Urothelium cell line (cell line): Measurements from ENCODE around the gene ZNF333.
A peak's percentile ranks its signal among the peaks of the same experiment; 100 is the strongest.
"Not testable (repeated sequence)": the region's sequence is repeated elsewhere in the genome, so short reads cannot be mapped to it uniquely, and the experiment has no call there.

Experiments used
- DNase-seq: peaks from one replicate; pipeline ENCODE4 v3.0.0; 2011; ENCODE audit warnings: low spot score, mixed read lengths
- FAIRE-seq: peaks from 2 replicates; lab custom pipeline; 2011; peaks lifted over from hg19 to GRCh38; lab: Jason Lieb, UNC

The ZNF333 gene

DNA sequence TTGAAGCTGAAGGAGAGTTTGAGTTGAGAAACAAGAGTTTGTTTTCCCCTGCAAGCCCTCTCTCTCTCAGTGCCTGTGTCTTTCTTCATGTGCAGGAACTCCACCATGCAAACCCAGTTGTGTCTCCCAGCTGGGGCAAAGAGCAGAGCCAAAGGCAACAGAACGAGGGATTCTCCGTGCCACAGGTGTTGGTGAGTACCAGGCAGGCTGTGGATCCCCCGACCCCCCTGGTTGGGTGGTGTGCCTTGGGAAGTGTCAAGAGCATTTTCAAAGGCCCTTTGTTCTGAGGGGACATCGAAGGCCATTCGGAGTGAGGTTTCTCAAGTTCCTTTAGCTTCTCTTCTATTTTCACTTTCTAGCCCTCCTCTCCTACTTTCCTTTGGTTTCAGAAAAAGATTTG is 5.6 kb downstream of the ZNF333 start:
- no peak for FAIRE-seq

GRCh38 chr19:14699641-14700040 is 9.8 kb downstream of the ZNF333 start:
- DNase-seq (no peak), FAIRE-seq (no peak)

More for the DNA sequence above, 5.6 kb downstream of the ZNF333 start:
- DNase-seq: no peak

- FAIRE-seq: no peak
- DNase-seq: no peak
These were observed 11.0 kb downstream of the ZNF333 start for GRCh38 chr19:14700711-14701375.

DNA sequence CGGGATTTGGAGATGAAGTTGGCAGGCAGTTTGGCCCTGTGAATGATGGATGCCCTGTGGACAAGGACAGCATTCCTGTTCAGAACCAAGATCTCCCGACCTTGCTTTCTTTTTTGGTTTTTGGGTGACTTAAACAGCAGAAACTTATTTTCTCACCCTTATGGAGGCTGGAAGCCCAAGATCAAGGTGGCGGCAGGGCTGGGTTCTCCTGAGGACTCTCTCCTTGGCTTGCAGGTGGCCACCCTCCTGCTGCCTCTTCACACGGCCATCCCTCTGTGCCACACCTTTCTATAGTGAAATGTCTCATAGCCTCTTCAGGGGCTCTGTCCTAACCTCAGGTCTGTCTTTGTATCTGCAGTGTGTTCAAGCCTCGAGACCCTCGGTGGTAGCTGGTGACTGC is 14.0 kb downstream of the ZNF333 start:
- FAIRE-seq (no peak), DNase-seq (no peak)

GRCh38 chr19:14704450-14704849 is 14.6 kb downstream of the ZNF333 start:
- FAIRE-seq (no peak), DNase-seq (no peak)

DNA sequence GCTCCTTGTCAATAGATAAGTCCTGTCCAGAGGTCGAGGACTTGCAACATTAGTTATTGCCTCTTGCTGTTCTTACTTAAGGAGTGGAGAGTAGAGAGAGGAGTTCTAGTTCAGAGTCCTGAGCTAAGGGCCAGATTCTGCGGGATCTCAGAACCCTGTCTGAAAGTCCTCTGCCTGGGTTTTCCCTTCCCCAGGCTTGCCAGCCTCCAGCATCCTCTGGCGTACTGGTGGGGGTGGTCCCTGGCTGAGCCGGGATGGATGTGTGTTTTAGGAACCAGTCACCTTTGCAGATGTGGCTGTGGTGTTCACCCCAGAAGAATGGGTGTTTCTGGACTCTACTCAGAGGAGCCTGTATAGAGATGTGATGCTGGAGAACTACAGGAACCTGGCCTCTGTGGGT is 26.0 kb downstream of the ZNF333 start:
- FAIRE-seq (no peak), DNase-seq (no peak)

- FAIRE-seq (no peak), DNase-seq (no peak)
These were observed 28.8 kb downstream of the ZNF333 start for GRCh38 chr19:14718522-14719116.

DNA sequence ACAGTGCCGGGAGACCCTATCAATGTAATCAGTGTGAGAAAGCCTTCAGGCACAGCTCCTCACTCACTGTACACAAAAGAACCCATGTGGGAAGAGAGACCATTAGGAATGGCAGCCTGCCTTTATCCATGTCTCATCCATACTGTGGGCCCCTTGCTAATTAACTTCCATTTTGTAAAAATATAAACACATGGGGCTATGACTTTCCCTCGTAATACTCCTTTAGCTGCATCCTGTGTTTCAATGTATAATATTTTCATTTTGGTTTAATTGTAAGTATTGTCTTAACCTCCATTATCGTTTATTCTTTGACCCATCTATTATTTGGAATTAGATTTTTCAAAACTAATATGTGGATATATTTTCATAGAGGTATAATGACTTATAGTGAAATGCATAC is 29.3 kb downstream of the ZNF333 start:
- DNase-seq (no peak), FAIRE-seq (no peak)

DNA sequence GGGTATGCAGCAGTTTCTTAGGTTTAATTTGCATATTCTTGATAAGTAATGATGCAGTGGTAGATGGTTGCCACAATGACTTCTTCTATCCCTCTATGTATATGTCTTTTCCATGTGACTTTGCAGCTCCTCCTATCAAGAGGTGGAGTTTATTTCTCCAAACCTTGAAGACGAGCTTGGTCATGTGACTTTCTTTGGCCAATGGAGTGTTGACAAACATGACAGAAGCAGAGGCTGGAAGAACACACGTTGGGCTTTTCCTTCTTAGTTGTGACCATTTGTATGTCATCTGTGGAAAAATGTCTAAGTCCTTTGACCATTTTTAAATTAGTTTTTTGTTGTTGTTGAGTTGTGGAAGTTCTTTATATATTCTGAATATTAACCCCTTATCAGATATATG is 32.3 kb downstream of the ZNF333 start:
- FAIRE-seq (no peak), DNase-seq (no peak)

GRCh38 chr19:14728595-14728994 is 38.7 kb downstream of the ZNF333 start:
- no peak for DNase-seq
- no peak for FAIRE-seq

- FAIRE-seq: no peak
- DNase-seq: peak; percentile 11
These were observed 41.4 kb downstream of the ZNF333 start for GRCh38 chr19:14731200-14731599.

DNA sequence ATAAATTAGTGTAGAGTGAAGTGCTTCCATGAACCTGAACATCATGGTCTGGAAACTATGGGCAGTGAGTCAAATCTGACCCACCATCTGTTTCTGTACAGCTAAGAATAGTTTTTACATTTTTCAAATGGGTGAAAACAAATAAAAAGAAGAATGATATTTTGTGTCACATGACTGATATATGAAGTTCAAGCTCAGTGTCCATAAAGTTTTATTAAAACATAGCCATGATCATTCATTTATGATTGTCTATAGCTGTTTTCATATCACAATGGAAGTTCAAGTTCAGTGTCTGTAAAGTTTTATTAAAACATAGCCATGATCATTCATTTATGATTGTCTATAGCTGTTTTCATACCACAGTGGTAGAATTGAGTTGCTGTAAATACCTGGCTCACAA is 42.7 kb downstream of the ZNF333 start:
- DNase-seq: no peak
- no peak for FAIRE-seq

GRCh38 chr19:14733574-14733973 is 43.7 kb downstream of the ZNF333 start:
- no peak for DNase-seq
- no peak for FAIRE-seq

DNA sequence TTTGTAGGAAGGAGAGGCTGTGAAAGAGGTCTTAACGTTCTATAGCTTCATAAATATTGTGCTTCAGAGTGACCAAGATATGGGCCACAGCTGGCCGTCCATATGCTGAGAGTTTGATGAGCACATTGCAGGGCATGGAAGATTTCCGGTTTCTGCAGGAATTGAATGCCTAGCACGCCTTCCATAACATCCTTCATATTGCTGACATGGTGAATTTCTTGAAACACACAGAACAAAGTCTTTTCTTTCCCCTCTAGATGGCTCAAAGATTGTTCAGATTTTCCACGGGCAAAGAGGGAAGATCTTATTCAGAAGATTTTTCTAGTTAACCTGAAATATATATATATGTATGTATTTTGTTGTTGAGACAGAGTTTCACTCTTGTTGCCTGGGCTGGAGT is 46.1 kb downstream of the ZNF333 start:
- DNase-seq (no peak), FAIRE-seq (no peak)

DNA sequence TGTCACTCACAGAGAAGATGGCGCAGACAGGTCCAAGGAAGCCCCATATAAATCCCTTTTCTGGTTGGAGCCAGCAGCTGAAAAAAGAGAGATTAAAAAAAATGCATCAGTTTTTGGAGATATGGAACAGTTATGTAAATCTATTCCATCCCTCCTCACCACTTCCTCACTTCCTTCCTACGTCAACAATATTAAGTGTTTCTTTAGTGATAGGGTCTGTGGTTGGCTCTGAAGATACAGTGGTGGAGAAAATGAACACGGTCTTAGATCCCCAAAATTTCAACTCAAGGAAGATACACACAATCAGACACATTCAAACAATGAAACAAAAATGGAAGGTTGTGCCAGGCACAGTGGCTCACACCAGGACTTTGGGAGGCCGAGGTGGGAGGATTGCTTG is 57.0 kb downstream of the ZNF333 start:
- DNase-seq (no peak), FAIRE-seq (no peak)

GRCh38 chr19:14748601-14749000 is 58.8 kb downstream of the ZNF333 start:
- no peak for DNase-seq
- no peak for FAIRE-seq

GRCh38 chr19:14758816-14759215 is 69.0 kb downstream of the ZNF333 start:
- no peak for DNase-seq
- FAIRE-seq: no peak

GRCh38 chr19:14761607-14762006 is 71.8 kb downstream of the ZNF333 start:
- FAIRE-seq: no peak
- DNase-seq: no peak

DNA sequence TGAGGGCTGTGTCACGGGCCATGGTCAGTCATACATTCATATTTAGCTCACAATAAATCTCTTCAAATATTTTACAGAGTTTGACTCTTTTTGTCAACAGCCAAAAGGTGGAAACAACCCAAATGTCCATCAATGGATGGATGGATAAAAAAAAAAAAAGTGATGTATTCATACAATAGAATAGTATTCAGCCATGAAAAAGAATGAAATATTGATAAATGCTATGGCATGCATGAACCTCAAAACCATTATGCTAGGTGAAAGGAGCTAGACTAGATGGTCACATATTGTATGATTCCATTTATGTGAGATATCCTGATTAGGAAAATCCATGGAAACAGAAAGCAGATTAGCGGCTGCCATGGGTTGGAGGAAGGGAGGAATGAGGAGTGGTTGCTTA is 72.3 kb downstream of the ZNF333 start:
- no peak for FAIRE-seq

DNA sequence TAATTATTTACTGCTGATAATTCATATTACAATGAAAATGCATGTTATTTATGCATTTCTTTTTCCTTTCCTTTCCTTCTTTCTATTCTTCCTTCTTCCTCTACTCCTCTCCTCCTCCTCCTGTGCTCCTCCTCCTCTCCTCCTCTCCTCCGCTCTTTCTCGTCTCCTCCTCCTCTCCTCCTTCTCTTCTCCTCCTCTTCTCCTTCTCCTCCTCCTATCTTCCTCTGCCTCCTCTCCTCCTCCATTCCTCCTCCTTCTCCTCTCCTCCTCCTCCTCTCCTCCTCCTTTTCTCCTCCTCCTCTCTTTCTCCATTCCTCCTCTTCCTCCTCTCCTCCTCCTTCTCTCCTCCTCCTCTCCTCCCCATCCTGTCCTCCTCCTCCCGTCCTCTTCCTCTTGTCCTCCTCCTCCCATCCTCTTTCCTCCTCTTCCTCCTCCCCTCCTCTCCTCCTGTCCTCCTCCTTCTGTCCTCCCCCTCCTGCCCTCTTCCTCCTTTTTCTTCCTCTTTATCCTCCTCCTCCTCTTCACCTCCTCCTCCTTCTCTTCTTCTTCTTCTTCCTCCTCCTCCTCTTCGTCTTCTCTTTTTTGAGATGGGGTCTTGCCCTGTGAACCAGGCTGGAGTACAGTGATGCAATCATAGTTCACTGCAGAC is 73.8 kb downstream of the ZNF333 start:
- DNase-seq (no peak), FAIRE-seq (no peak)

More for the DNA sequence above, 72.3 kb downstream of the ZNF333 start:
- DNase-seq: no peak

- DNase-seq (no peak), FAIRE-seq (no peak)
These were observed 74.6 kb downstream of the ZNF333 start for GRCh38 chr19:14764401-14764800.

DNA sequence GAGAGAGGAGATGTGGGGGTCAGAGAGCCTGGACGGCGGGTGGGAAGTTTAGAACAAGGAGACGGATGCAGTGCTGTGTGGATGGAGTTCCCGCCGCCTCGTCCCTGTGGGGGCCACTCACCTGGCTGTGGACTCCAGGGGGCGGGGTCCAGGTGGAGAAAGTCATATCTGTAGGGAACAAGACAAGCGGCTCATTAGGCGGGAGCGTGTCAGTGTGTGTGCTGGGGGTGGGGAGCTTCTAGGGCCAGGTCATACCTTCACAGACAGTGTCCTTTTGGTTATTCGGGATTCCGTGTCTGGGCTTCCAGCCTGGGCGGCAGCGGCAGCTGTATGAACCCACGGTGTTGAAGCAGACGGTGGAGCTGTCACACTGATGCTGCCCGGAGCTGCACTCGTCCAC is 75.6 kb downstream of the ZNF333 start:
- not testable (repeated sequence) for FAIRE-seq, DNase-seq
